ENCODE measurements around the gene KCNA3.

GRCh38 chr1:110638058-110638457, 36.7 kb downstream of the KCNA3 start:
- TF ChIP-seq POLR2A (IDR thresholded peaks at IDR 0.05; ENCODE audit: low read length), result no peak
- no peak for TF ChIP-seq GATA1 (IDR thresholded peaks at IDR 0.05; ENCODE audit: low read depth, low read length)
